GM21367 (cell line): Measurements from ENCODE around the gene ERMARD.

Experiments used
- ATAC-seq: cut with Tn5 transposase; IDR thresholded peaks from one replicate; pipeline ENCODE4 v1.9.1; 2021; ENCODE audit not compliant: unreplicated experiment

ERMARD gene

DNA sequence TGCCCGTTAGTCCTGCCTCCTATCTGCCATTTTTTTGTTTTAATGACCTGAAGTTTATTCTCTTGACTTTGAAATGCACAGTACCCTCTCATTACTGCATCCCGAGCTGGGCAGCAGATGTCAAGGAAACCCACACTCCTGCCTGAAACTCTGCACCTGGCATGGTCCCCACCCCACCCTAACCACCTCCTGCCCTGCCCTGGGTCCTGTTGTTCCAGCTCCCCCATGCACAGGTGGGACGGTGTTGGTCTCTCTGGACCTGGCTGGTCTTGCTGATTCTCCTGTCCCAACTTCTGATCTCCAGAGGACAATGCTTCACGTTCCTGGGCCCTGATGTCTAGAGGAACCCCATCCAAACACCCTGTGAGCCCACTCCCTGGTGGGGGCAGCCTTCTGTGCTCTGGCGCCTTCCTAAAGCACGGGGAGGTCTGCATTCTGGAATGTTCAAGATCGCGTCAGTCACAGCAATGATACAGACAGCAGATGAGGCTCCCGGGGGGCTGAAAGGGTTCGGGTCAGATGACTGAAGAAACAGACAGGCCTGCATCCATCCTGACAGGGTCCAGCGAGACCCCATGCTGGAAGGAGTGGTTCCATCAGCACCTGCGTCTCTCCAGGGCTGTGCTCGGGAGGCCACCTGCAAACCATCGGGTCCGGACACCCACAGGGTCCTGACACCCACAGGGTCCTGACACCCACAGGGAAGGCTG is 73.6 kb downstream of the ERMARD start:
- no peak for ATAC-seq

DNA sequence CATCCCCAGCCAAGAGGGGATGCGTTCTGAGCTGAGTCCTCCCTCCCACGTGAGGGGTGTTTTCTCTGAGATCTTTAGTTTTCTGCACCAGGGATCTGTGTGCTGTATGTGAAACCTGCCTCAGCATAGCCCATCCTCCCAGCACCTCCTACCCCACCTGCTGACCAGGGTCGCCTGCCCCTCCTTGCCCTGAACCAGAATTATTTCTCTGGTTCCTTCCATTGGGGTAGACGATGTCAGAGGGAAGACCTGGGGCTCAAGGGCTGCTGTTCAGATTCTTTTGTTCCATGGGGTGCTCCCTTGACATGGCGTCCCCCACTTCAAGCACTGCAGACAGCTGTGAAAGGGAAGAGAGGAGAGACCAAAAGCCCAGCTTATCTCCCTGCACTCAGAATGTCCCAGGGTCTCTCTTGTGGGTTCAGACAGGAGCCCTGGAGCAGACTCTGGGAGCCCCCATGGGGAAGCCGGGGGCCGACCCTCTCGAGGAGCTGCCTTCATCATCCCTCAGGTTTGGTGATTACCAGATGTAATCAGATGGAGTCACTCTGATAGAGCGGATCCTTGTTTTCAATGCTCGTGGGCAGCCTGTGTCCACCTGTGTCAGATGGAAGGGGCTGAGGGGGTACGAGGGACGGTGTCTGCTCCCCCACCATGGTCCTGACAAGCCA is 74.3 kb downstream of the ERMARD start:
- ATAC-seq, result no peak

DNA sequence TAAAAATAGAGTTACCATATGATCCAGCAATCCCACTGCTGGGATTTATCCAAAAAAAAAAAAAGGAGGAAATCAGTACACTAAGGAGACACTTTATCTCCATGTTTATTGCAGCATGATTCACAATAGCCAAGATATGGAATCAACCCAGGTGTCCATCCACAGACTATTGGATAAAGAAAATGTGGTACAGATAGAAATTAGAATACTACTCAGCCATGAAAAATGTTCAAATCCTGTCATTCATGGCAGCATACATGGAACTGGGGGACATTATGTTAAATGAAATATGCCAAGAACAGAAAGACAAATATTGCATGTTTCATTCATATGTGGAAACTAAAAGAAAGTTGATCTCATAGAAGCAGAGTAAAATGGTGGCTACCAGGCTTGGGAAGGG is 75.3 kb downstream of the ERMARD start:
- no peak for ATAC-seq

DNA sequence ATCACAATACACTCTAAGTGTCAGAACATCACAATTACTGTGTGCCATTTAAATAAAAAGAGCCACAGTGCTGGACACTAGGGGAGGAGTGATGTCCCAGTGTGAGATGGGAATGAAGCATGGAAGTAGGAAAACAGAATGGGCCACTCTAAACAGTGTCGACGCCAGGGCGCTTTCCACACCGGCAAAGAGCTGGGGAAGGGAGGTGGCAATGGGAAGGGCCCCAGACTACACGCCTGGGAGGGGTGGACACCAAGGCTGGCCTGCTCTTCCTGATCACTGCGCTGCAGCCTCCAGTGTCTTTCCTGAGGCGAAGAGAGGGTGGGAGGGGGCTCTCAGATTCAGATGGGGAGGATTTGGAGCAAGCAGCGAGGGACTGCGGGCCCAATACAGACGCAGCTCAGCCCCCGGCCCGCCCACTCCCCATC is 75.9 kb downstream of the ERMARD start:
- ATAC-seq, result no peak

DNA sequence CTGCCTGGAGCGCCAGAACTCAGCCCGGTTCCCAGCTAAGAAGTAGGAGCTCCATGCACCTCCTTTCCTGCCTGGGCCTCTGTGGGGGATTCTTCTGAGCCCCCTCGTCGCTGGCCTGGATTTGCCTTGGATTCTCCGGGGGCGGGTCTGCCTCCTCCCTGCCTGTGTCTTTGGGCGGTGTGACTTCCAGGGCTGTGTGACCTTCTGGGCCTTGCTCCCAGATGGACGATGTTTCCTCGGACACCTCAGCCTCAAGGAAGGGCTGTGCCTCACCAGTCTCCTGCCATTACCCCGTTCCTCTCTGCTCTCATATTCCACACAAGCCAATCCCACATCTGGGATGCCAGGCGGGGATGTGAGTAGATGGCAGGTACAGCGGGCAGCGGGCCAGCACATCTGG is 76.8 kb downstream of the ERMARD start:
- no peak for ATAC-seq

DNA sequence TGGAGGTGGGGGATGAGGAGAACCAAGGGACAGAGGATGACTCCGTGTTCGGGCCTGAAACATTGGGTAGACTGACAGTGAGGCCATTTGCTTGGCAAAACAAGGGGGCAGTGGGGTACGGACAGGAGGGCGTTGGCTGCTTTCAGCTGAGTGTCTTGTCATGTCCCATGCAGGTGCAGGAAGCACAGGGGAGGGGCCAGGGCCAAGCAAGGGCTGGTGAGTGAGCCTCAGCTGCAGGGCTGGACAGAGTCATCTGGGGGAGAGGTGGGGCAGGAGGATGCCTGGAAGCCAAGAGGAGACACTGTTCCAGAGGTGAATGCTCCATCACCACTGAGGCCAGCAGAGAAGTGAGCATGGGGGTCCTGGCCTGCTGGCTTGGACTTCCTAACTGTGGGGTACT is 78.4 kb downstream of the ERMARD start:
- ATAC-seq, result no peak

DNA sequence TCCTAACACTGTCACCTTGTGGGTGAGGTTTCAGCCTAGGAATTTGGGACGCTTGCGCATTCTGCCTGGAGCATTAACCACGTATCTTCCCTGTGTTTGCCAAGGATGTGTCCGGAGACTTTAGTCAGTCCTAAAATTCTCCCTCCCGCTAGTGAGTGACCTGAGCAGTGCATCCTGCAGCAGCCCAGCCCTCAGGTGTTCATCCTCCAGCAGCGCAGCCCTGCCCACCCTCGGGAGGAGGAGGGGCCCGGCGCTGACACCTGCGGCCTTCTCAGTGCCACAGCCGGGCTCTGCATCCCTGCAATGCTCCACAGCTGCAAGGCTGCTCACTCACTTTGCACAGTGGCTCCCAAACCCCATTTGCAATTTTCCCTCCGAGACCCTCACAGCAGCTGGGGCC is 79.5 kb downstream of the ERMARD start:
- no peak for ATAC-seq
